RCC 7860 (cell line): ENCODE results near the gene FGF23.
"Not testable (repeated sequence)": the region's sequence is repeated elsewhere in the genome, so short reads cannot be mapped to it uniquely, and the experiment has no call there.

Source experiments
- DNase-seq: peaks from one replicate; pipeline ENCODE4 v3.0.0-alpha.2; 2015; ENCODE audit warnings: low spot score
- FAIRE-seq: peaks from 2 replicates; lab custom pipeline; 2012; peaks lifted over from hg19 to GRCh38; lab: Jason Lieb, UNC

The FGF23 gene

GRCh38 chr12:4379405-4379804, at the start of gene FGF23:
Gene FGF23 (minus strand): TSS chr12:4379712. CDS start chr12:4379582, 130 bp downstream.
- DNase-seq (no peak), FAIRE-seq (no peak)

- FAIRE-seq (no peak), DNase-seq (no peak)
Observed at GRCh38 chr12:4424422-4424821, 44.9 kb upstream of the FGF23 start.

- no peak for DNase-seq
Observed at GRCh38 chr12:4423528-4424195, 44.1 kb upstream of the FGF23 start.

GRCh38 chr12:4422985-4423384, 43.5 kb upstream of the FGF23 start:
- FAIRE-seq (no peak), DNase-seq (no peak)

More at GRCh38 chr12:4423528-4424195, 44.1 kb upstream of the FGF23 start:
- no peak for FAIRE-seq

- peak; percentile 17 for DNase-seq
- no peak for FAIRE-seq
Observed at GRCh38 chr12:4421590-4422031, 42.1 kb upstream of the FGF23 start.

- no peak for DNase-seq
- no peak for FAIRE-seq
Observed at GRCh38 chr12:4420138-4420670, 40.7 kb upstream of the FGF23 start.

GRCh38 chr12:4418913-4419312, 39.4 kb upstream of the FGF23 start:
- DNase-seq (no peak), FAIRE-seq (no peak)

GRCh38 chr12:4417936-4418335, 38.4 kb upstream of the FGF23 start:
- FAIRE-seq (no peak), DNase-seq (no peak)

GRCh38 chr12:4417455-4417854, 37.9 kb upstream of the FGF23 start:
- DNase-seq (no peak), FAIRE-seq (no peak)

GRCh38 chr12:4416276-4416675, 36.8 kb upstream of the FGF23 start:
- DNase-seq (no peak), FAIRE-seq (no peak)

GRCh38 chr12:4412465-4412864, 33.0 kb upstream of the FGF23 start:
- DNase-seq, result no peak
- FAIRE-seq, result no peak

GRCh38 chr12:4412056-4412455, 32.5 kb upstream of the FGF23 start:
- FAIRE-seq (no peak), DNase-seq (no peak)

GRCh38 chr12:4407136-4407535, 27.6 kb upstream of the FGF23 start:
- FAIRE-seq (no peak), DNase-seq (no peak)

- FAIRE-seq, DNase-seq: not testable (repeated sequence)
Observed at GRCh38 chr12:4404877-4405637, 25.5 kb upstream of the FGF23 start.

GRCh38 chr12:4402996-4403395, 23.5 kb upstream of the FGF23 start:
- no peak for DNase-seq
- FAIRE-seq, result no peak

GRCh38 chr12:4401117-4401516, 21.6 kb upstream of the FGF23 start:
- FAIRE-seq, result no peak

GRCh38 chr12:4395818-4396217, 16.3 kb upstream of the FGF23 start:
- FAIRE-seq, result no peak
- DNase-seq, result no peak

More at GRCh38 chr12:4401117-4401516, 21.6 kb upstream of the FGF23 start:
- no peak for DNase-seq

GRCh38 chr12:4393211-4393610, 13.7 kb upstream of the FGF23 start:
- FAIRE-seq (no peak), DNase-seq (no peak)

- no peak for FAIRE-seq
Observed at GRCh38 chr12:4392223-4392742, 12.8 kb upstream of the FGF23 start.

GRCh38 chr12:4388662-4389061, 9.2 kb upstream of the FGF23 start:
- no peak for DNase-seq
- FAIRE-seq, result no peak

More at GRCh38 chr12:4392223-4392742, 12.8 kb upstream of the FGF23 start:
- no peak for DNase-seq

GRCh38 chr12:4388032-4388431, 8.5 kb upstream of the FGF23 start:
- no peak for DNase-seq
- no peak for FAIRE-seq

- DNase-seq (no peak), FAIRE-seq (no peak)
Observed at GRCh38 chr12:4387607-4388006, 8.1 kb upstream of the FGF23 start.
